Kidney (tissue), 14 donors: Measurements from ENCODE around the gene EDEM2. TPM values are rescaled to one million over a fixed set of nuclear protein-coding genes. Genes with fewer than 3 reads are reported as not detected.
"Not testable (repeated sequence)": the region's sequence is repeated elsewhere in the genome, so short reads cannot be mapped to it uniquely, and the experiment has no call there.

Experiments
- DNase-seq, 5 donors: peaks; one replicate each; pipeline ENCODE4 v3.0.0-alpha.2; 2013 to 2020
- FAIRE-seq: peaks from 2 replicates; lab custom pipeline; 2012; peaks lifted over from hg19 to GRCh38; lab: Jason Lieb, UNC
- H3K27ac ChIP-seq, 2 donors: one replicate each; pipeline ENCODE4 v1.7.0; 2013; ENCODE audit warnings: low read depth in 2 of 2, low read length in 2 of 2, inconsistent platforms in 1 of 2
- H3K27me3 ChIP-seq: one replicate; pipeline ENCODE4 v1.7.1; 2013; ENCODE audit warnings: low read length, inconsistent platforms; ENCODE audit not compliant: control insufficient read depth, insufficient read depth
- H3K36me3 ChIP-seq, 3 donors: one replicate each; pipeline versions ENCODE4 v1.7.0 to v1.7.1; 2013; ENCODE audit warnings: low read length in 3 of 3, control low read depth in 1 of 3, inconsistent platforms in 1 of 3; ENCODE audit not compliant: insufficient read depth in 3 of 3, control insufficient read depth in 2 of 3
- H3K4me1 ChIP-seq, 3 donors: one replicate each; pipeline versions ENCODE4 v1.7.0 to v1.7.1; 2013; ENCODE audit warnings: low read length in 3 of 3, inconsistent platforms in 1 of 3, low read depth in 1 of 3; ENCODE audit not compliant: control insufficient read depth in 2 of 3, insufficient read depth in 2 of 3
- H3K4me3 ChIP-seq, 3 donors: one replicate each; pipeline versions ENCODE4 v1.7.0 to v1.8.1; 2013; ENCODE audit warnings: low read length in 3 of 3, control low read depth in 1 of 3, inconsistent platforms in 1 of 3
- H3K9ac ChIP-seq, 3 donors: one replicate each; pipeline versions ENCODE4 v1.7.0 to v1.7.1; 2013; ENCODE audit warnings: low read length in 3 of 3, control low read depth in 1 of 3, inconsistent platforms in 1 of 3
- H3K9me3 ChIP-seq, 3 donors: one replicate each; pipeline versions ENCODE4 v1.7.0 to v1.7.1; 2013; ENCODE audit warnings: low read length in 3 of 3, control low read depth in 1 of 3, inconsistent platforms in 1 of 3; ENCODE audit not compliant: control insufficient read depth in 2 of 3, insufficient read depth in 1 of 3
- CTCF ChIP-seq: IDR thresholded peaks from 3 replicates; pipeline ENCODE4 v1.5.1; 2012; ENCODE audit warnings: mild to moderate bottlenecking, moderate library complexity, borderline replicate concordance; ENCODE audit not compliant: insufficient read depth; ENCODE audit errors: extremely low read depth
- intact Hi-C: fragments of 100-400 bp; cut with DNase I; formaldehyde crosslinking; loops from one replicate; pipeline ENCODE4 v1.11.1; 2022
- polyA plus RNA-seq: library from polyadenylated mRNA; stranded (reverse); fragments of 350-450 nt; fragmentation: Illumina TruSeq; extraction: RNeasy Lipid Tissue Mini Kit (QIAGEN cat#74804); gene quantifications from one replicate; pipeline ENCODE4 v1.2.3, GENCODE V29; 2014; ENCODE audit warnings: low read depth, low replicate concordance; ENCODE audit not compliant: insufficient read depth
- total RNA-seq: library from RNA; stranded (reverse); fragmentation: NEBNext Ultra II Directional; extraction: Animal tissue kit (Norgen Biotek cat#: 25700); gene quantifications from one replicate; pipeline ENCODE4 v1.2.1, GENCODE V29; 2021
- donor health status: control.
- donor health status: control.
- donor health status: control.
- donor health status: control.
- donor health status: control.
- donor health status: DM: yes; HTN: yes; CAD: no.
- donor health status: Normal renal cell carcinoma (clear cell type).

The EDEM2 gene
- total and polyA plus RNA-seq, 2 donors from 2014 or later: 27.1 to 30.0 TPM

GRCh38 chr20:35192118-35192872 is 45.2 kb upstream of the EDEM2 start:
- no peak for DNase-seq
- intact Hi-C loops: no loop called here
- no peak overlapping the region for H3K9ac ChIP-seq
- TF ChIP-seq CTCF: no peak
- no peak for FAIRE-seq
- no peak overlapping the region for H3K27ac ChIP-seq
- H3K36me3 ChIP-seq: no peaks in the 10 kb centered on the region
- H3K4me1 ChIP-seq: no peaks in the 10 kb centered on the region
- H3K27me3 ChIP-seq: no peaks in the 10 kb centered on the region
- H3K4me3 ChIP-seq: no peak overlapping the region
- H3K9me3 ChIP-seq: peaks cover 0 to 9% (median 3%) of the 10 kb centered on the region in 3 donors

GRCh38 chr20:35191419-35192117 is 44.4 kb upstream of the EDEM2 start:
- intact Hi-C loops: no loop called here
- no peak for DNase-seq
- no peak for TF ChIP-seq CTCF
- no peak overlapping the region for H3K27ac ChIP-seq
- H3K9me3 ChIP-seq: peaks cover 0 to 4% (median under 1%) of the 10 kb centered on the region in 3 donors
- H3K4me1 ChIP-seq: no peaks in the 10 kb centered on the region
- H3K36me3 ChIP-seq: no peaks in the 10 kb centered on the region
- H3K4me3 ChIP-seq: no peak overlapping the region
- no peak overlapping the region for H3K9ac ChIP-seq
- H3K27me3 ChIP-seq: no peaks in the 10 kb centered on the region
- FAIRE-seq: no peak

- DNase-seq (no peak), FAIRE-seq (no peak)
- H3K27me3 ChIP-seq: no peaks in the 10 kb centered on the region
- H3K4me3 ChIP-seq: no peak overlapping the region
- no peaks in the 10 kb centered on the region for H3K4me1 ChIP-seq
- H3K36me3 ChIP-seq: no peaks in the 10 kb centered on the region
- H3K9ac ChIP-seq: no peak overlapping the region
- H3K9me3 ChIP-seq: no peaks in the 10 kb centered on the region
- no peak for TF ChIP-seq CTCF
- no peak overlapping the region for H3K27ac ChIP-seq
- intact Hi-C loops: no loop called here
These were observed 43.4 kb upstream of the EDEM2 start for GRCh38 chr20:35190556-35190955.

GRCh38 chr20:35189223-35189622 is 42.1 kb upstream of the EDEM2 start:
- DNase-seq, FAIRE-seq, intact Hi-C loops: not testable (repeated sequence)

More at GRCh38 chr20:35189223-35189622, 42.1 kb upstream of the EDEM2 start:
- H3K4me1 ChIP-seq, H3K9ac ChIP-seq, H3K9me3 ChIP-seq, H3K27ac ChIP-seq, H3K27me3 ChIP-seq, H3K36me3 ChIP-seq, H3K4me3 ChIP-seq: not testable (repeated sequence)
